ENCODE data around the gene HOXA10. TPM values are rescaled to one million over a fixed set of nuclear protein-coding genes. Genes with fewer than 3 reads are reported as not detected.

Gene HOXA10
- total RNA-seq, 2 experiments from 2014 or later: not detected

DNA sequence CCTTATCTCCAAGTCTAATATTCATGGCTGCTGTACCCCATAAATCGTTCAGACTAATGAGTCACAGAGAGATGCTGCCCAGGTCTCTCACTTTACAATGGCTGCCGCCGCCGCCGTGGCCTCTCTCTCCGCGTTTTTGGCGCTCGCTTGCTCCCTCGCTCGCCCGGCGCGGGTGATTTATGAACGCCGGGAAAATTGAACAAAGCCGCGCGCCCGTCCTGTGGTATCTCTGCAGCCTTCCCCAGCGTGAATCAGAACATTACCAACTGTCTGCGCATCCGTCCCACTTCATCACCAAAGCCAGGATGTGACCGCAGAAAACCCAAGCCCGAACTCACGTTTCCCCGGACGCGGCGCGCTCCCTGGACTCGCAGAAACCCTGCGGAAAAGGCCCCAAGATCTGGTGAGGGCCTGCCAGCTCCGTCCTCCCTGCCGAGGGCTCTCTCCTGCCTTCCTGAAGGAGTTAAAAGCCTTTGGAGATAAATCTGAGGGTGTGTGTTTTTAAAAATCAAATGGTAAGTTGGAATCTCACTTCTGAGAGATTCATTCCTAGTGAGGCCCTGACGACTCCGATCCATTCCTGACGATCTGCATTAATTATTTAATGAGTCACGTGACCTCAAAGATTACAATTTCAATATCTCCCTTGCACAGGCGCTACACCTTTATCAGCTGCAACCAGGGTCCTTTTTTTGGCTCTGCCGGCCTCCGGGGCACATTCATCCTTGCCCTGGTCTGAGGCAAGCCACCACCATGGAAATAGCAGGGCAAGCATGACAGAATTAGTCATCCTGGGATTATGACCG, 49.8 kb downstream of the HOXA10 start:
- peaks cover 41% of the 10 kb centered on the region for H3K27me3 Mint-ChIP-seq
- H3K9me3 Mint-ChIP-seq: no peaks in the 10 kb centered on the region
- Histone ChIP-seq H3K4me3 (ENCODE audit: low read length) (no peak overlapping the region), H3K9me3 (ENCODE audit: control insufficient read depth in 1 of 2, insufficient read depth in 1 of 2, low read length in 2 of 2) (peaks cover 0 to 7% of the 10 kb centered on the region in 2 experiments), H3K27me3 (ENCODE audit: control insufficient read depth in 1 of 2, insufficient read depth in 2 of 2, low read length in 2 of 2) (peaks cover 7 to 8% of the 10 kb centered on the region in 2 experiments), H3K27ac (ENCODE audit: low read depth in 1 of 2, low read length in 2 of 2) (no peak overlapping the region), H3K4me1 (ENCODE audit: insufficient read depth, low read length) (no peaks in the 10 kb centered on the region), H3K36me3 (ENCODE audit: insufficient read depth, low read length) (no peaks in the 10 kb centered on the region)
- no peak overlapping the region for H3K27ac Mint-ChIP-seq
- ChIA-PET POLR2A (no interaction called here), CTCF (no interaction called here)
- TF ChIP-seq, protein P1, sequence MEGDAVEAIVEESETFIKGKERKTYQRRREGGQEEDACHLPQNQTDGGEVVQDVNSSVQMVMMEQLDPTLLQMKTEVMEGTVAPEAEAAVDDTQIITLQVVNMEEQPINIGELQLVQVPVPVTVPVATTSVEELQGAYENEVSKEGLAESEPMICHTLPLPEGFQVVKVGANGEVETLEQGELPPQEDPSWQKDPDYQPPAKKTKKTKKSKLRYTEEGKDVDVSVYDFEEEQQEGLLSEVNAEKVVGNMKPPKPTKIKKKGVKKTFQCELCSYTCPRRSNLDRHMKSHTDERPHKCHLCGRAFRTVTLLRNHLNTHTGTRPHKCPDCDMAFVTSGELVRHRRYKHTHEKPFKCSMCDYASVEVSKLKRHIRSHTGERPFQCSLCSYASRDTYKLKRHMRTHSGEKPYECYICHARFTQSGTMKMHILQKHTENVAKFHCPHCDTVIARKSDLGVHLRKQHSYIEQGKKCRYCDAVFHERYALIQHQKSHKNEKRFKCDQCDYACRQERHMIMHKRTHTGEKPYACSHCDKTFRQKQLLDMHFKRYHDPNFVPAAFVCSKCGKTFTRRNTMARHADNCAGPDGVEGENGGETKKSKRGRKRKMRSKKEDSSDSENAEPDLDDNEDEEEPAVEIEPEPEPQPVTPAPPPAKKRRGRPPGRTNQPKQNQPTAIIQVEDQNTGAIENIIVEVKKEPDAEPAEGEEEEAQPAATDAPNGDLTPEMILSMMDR (IDR thresholded peaks at IDR 0.05): no peak
- intact Hi-C loops (cut with DNase I, micrococcal nuclease): no loop called here
- no peak for ATAC-seq (ENCODE audit: poor library complexity)
- H3K4me1 Mint-ChIP-seq (ENCODE audit: low read depth): no peaks in the 10 kb centered on the region
- no peaks in the 10 kb centered on the region for H3K36me3 Mint-ChIP-seq (ENCODE audit: low read depth)
- no peak for DNase-seq
- H3K4me3 Mint-ChIP-seq: no peak overlapping the region

DNA sequence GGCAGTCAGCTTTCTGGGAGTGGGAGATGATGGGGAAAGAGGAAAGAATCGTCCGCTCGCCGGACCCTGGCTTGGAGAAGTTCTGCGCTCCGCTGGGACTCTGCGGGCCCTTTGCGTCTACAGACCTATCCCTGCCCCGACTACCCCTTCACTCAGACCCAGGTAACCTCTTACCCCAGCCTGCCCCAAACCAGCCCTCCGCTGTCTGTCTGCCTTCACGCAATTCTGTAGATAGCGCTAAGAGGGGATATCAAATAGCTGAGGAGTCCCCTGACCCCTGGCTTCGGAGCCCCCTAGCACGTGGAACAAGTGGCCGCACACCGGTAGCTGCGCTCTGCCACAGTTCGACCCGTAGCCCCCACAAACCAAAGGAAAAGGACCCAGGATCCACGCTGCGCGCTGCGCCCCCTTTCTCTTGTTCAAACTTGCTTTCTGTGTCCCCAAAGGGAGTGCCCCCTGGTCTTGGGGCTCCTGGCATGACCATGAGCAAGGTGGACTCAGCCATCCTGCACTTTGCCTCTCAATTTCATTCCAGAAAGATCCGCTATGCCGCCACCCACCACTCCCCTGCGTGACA, 50.6 kb downstream of the HOXA10 start:
- no peak for DNase-seq
- Histone ChIP-seq H3K9me3 (ENCODE audit: control insufficient read depth in 1 of 2, insufficient read depth in 1 of 2, low read length in 2 of 2) (peaks cover 0 to 7% of the 10 kb centered on the region in 2 experiments), H3K4me3 (ENCODE audit: low read length) (no peak overlapping the region), H3K36me3 (ENCODE audit: insufficient read depth, low read length) (no peaks in the 10 kb centered on the region), H3K27ac (ENCODE audit: low read depth in 1 of 2, low read length in 2 of 2) (no peak overlapping the region), H3K27me3 (ENCODE audit: control insufficient read depth in 1 of 2, insufficient read depth in 2 of 2, low read length in 2 of 2) (peaks cover 7% of the 10 kb centered on the region in 2 experiments), H3K4me1 (ENCODE audit: insufficient read depth, low read length) (no peaks in the 10 kb centered on the region)
- intact Hi-C loops (cut with DNase I, micrococcal nuclease): no loop called here
- Mint-ChIP-seq H3K36me3 (ENCODE audit: low read depth) (no peaks in the 10 kb centered on the region), H3K27ac (no peak overlapping the region), H3K9me3 (no peaks in the 10 kb centered on the region), H3K4me3 (no peak overlapping the region), H3K27me3 (peaks cover 34% of the 10 kb centered on the region), H3K4me1 (ENCODE audit: low read depth) (no peaks in the 10 kb centered on the region)
- ATAC-seq (ENCODE audit: poor library complexity): no peak
- ChIA-PET POLR2A (no interaction called here), CTCF (no interaction called here)
- TF ChIP-seq, protein P1 (IDR thresholded peaks at IDR 0.05): no peak

DNA sequence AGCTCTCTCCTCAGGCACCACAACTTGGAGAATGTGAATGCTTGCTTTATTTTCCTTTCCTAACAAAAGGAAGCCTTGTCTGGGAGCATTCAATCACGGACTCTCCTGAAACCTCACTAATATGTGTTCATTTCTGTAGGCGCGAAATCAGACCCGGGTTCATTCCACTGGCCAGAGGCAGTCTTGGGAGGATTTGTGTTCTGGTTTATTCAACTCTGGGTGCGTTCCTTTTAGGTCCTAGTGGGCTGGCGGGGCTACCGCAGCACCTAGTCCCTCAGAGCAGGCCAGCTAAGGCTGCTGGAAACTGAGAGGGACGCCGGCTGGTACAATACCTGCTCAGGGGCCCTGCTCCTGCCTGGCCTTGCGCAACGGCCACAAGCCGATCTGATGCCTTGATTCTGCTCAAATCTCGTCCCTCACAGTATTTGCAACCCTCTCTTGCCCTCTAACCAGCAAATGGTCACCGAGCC, 51.1 kb downstream of the HOXA10 start:
- H3K27me3 Mint-ChIP-seq: peaks cover 38% of the 10 kb centered on the region
- intact Hi-C loops (cut with DNase I, micrococcal nuclease): no loop called here
- POLR2A ChIA-PET: no interaction called here

More for the DNA sequence above, 51.1 kb downstream of the HOXA10 start:
- CTCF ChIA-PET: no interaction called here
- Histone ChIP-seq H3K4me1 (ENCODE audit: insufficient read depth, low read length) (no peaks in the 10 kb centered on the region), H3K9me3 (ENCODE audit: control insufficient read depth in 1 of 2, insufficient read depth in 1 of 2, low read length in 2 of 2) (peaks cover 0 to 7% of the 10 kb centered on the region in 2 experiments), H3K36me3 (ENCODE audit: insufficient read depth, low read length) (no peaks in the 10 kb centered on the region), H3K27me3 (ENCODE audit: control insufficient read depth in 1 of 2, insufficient read depth in 2 of 2, low read length in 2 of 2) (peaks cover 5 to 7% of the 10 kb centered on the region in 2 experiments), H3K4me3 (ENCODE audit: low read length) (no peak overlapping the region), H3K27ac (ENCODE audit: low read depth in 1 of 2, low read length in 2 of 2) (no peak overlapping the region)
- H3K4me1 Mint-ChIP-seq (ENCODE audit: low read depth): no peaks in the 10 kb centered on the region
- TF ChIP-seq, protein P1 (IDR thresholded peaks at IDR 0.05): no peak
- H3K27ac Mint-ChIP-seq: no peak overlapping the region
- ATAC-seq (ENCODE audit: poor library complexity): no peak
- no peak overlapping the region for H3K4me3 Mint-ChIP-seq
- DNase-seq: no peak
- no peaks in the 10 kb centered on the region for H3K9me3 Mint-ChIP-seq
- no peaks in the 10 kb centered on the region for H3K36me3 Mint-ChIP-seq (ENCODE audit: low read depth)
